Heart right ventricle (tissue), 16 donors: ENCODE data around the gene WDR18. TPM values are rescaled to one million over a fixed set of nuclear protein-coding genes. Genes with fewer than 3 reads are reported as not detected.

ENCODE experiments used
- ATAC-seq, 8 donors: fragments of 200-7000 bp; cut with Tn5 transposase; one replicate each; pipeline ENCODE4 v1.9.1; 2020; ENCODE audit warnings: mild to moderate bottlenecking in 8 of 8, moderate library complexity in 8 of 8, moderate number of reproducible peaks in 1 of 8
- DNase-seq, 2 donors: peaks; one replicate each; pipeline ENCODE4 v3.0.0-alpha.2; 2020
- H3K27ac ChIP-seq, 10 donors: fragments of 200-600 bp; sonication (generic) in 2 of 10; one replicate each; pipeline versions ENCODE4 v1.5.0 to v1.8.0; 2020 to 2022; ENCODE audit warnings: mild to moderate bottlenecking in 3 of 10
- H3K27me3 ChIP-seq, 7 donors: fragments of 200-600 bp; one replicate each; pipeline ENCODE4 v1.8.0; 2021 to 2022; ENCODE audit warnings: mild to moderate bottlenecking in 2 of 7
- H3K36me3 ChIP-seq, 9 donors: fragments of 200-600 bp; sonication (generic) in 1 of 9; one replicate each; pipeline versions ENCODE4 v1.5.0 to v1.8.0; 2020 to 2022; ENCODE audit warnings: mild to moderate bottlenecking in 2 of 9
- H3K4me1 ChIP-seq, 9 donors: fragments of 200-600 bp; sonication (generic) in 1 of 9; one replicate each; pipeline versions ENCODE4 v1.5.0 to v1.8.0; 2020 to 2022; ENCODE audit warnings: mild to moderate bottlenecking in 4 of 9
- H3K4me3 ChIP-seq, 10 donors: fragments of 200-600 bp; sonication (generic) in 2 of 10; one replicate each; pipeline versions ENCODE4 v1.5.0 to v1.8.0; 2020 to 2022; ENCODE audit warnings: mild to moderate bottlenecking in 7 of 10, moderate library complexity in 2 of 10
- H3K9me3 ChIP-seq, 11 donors: fragments of 200-600 bp in 10 of 11; sonication (generic) in 2 of 11; one replicate each; pipeline versions ENCODE4 v1.5.0 to v1.8.0; 2013 to 2022; ENCODE audit warnings: mild to moderate bottlenecking in 2 of 11, control low read depth in 1 of 11, moderate library complexity in 1 of 11
- WGBS, 2 donors: extraction: QIAGEN DNeasy Blood & Tissue Kit; methylation state at CpG; one replicate each; pipeline ENCODE4 v1.1.7; 2013; ENCODE audit warnings: inconsistent platforms in 1 of 2; 5-methylcytosine and 5-hydroxymethylcytosine counted together
- intact Hi-C, 10 donors: fragments of 100-400 bp; cut with DNase I; formaldehyde crosslinking; loops; one replicate each; pipeline versions ENCODE4 v1.11.1 to v1.14.2; 2022
- polyA plus RNA-seq, 2 donors: library from polyadenylated mRNA; stranded (reverse); fragments of 200-250 nt; gene quantifications; one replicate each; pipeline ENCODE4 v1.2.3, GENCODE V29; 2013
- total RNA-seq, 10 donors: library from RNA; stranded (reverse); fragmentation: NEBNext Ultra II Directional in 3 of 10; extraction: Animal tissue kit (Norgen Biotek cat#: 25700) in 3 of 10; gene quantifications; one replicate each; pipeline versions ENCODE4 v1.2.1 to v1.2.4, GENCODE V29; 2021 to 2023
- TF ChIP-seq, protein P1 (sequence below), 9 donors: fragments of 200-600 bp; sonication (generic) in 2 of 9; IDR thresholded peaks; one replicate each; pipeline versions ENCODE4 v1.5.0 to v1.8.0; 2021 to 2022; ENCODE audit warnings: antibody characterized with exemption in 9 of 9, mild to moderate bottlenecking in 5 of 9, moderate library complexity in 1 of 9
- donor health status: Arrhythmogenic right ventricular cardiomyopathy.
- donor health status: ischemic (EF 13 %, LVEDD 7.1; RV severe dilation, severe dysfunction).
- donor health status: healthy with polysubstance abuse.
- donor health status: DM: no; HTN: yes; CAD: no.
- donor health status: DM: no; HTN: no; CAD: no.
- donor health status: ischemic (EF 25% LVEDD 6.9; RV normal size, moderate dysfunction).
- donor health status: ischemic (EF 25% LVEDD 5.7; RV mildly dilated, moderate dysfunction).
- donor health status: healthy.
- donor health status: DM: yes; HTN: yes; CAD: no.
- donor health status: Ischemic cardiomyopathy.
- donor health status: ischemic (EF 35%, LVEDD 5.7; RV mildly dilated, moderate dysfunction).
- donor health status: nonischemic (EF 11% LVEDD 7.7; RV severe dilation, severe dysfunction).
- donor health status: DM: yes; HTN: yes; CAD: no.
- donor health status: PGD.
- donor health status: ischemic (EF 29% LVEDD 5.4; RV normal size, mild dysfunction).
- donor health status: nonischemic (EF 23%, LVEDD 6.1; RV moderate dilation, normal function).

Gene WDR18
- total and polyA plus RNA-seq, 12 donors, result 17.3 to 66.4 (median 21.0) TPM

DNA sequence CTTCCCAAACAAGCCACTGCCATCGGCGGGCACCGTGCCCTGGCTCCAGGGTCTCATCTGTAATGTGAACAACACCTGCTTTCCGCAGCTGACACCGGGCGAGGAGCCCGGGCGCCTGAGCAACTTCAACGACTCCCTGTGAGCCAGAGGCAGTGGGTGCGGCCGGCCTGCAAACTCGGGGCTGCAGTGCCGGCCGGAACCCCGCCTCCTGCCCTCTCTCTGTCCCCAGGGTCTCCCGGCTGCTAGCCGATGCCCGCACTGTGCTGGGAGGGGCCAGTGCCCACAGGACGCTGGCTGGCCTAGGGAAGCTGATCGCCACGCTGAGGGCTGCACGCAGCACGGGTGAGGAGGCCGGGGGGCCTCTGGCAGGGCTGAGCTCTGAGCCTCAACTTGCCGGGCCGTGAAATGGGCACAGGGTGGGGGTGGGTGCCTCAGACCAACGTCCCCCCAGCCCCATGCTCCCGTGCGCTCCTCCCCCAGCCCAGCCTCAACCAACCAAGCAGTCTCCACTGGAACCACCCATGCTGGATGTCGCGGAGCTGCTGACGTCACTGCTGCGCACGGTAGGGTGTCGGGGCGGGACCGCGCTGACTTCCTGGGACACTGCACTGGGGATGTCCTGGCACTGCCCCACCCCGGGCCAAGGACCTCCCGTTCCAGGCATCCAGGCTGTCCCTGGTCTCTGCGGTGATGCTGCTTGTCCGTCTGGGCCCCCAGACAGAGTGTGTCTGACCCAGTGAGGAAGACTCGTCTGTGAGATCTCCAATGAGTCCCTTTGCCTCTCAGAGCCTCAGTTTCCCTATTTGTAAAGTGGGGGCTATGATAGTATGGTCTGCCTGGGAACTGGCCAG lies 57.9 kb downstream of the WDR18 start:
- H3K9me3 ChIP-seq, result no peaks in the 10 kb centered on the region
- no peak overlapping the region for H3K27ac ChIP-seq
- TF ChIP-seq, protein P1, sequence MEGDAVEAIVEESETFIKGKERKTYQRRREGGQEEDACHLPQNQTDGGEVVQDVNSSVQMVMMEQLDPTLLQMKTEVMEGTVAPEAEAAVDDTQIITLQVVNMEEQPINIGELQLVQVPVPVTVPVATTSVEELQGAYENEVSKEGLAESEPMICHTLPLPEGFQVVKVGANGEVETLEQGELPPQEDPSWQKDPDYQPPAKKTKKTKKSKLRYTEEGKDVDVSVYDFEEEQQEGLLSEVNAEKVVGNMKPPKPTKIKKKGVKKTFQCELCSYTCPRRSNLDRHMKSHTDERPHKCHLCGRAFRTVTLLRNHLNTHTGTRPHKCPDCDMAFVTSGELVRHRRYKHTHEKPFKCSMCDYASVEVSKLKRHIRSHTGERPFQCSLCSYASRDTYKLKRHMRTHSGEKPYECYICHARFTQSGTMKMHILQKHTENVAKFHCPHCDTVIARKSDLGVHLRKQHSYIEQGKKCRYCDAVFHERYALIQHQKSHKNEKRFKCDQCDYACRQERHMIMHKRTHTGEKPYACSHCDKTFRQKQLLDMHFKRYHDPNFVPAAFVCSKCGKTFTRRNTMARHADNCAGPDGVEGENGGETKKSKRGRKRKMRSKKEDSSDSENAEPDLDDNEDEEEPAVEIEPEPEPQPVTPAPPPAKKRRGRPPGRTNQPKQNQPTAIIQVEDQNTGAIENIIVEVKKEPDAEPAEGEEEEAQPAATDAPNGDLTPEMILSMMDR (IDR thresholded peaks at IDR 0.05), result no peak
- no peak for DNase-seq
- no peak for ATAC-seq
- H3K36me3 ChIP-seq, result peaks cover 0 to 20% (median 0%) of the 10 kb centered on the region in 9 donors
- H3K27me3 ChIP-seq, result no peaks in the 10 kb centered on the region
- intact Hi-C loops, result loop anchor here in 6 of 10 donors (2.0 to 10.0 kb wide), 5 partner anchors 40 to 55 kb away; partner anchors contain the start of gene POLR2E (in 5 of the 6)
- WGBS, 2 donors, result 65 to 73% methylated on average over 42 to 43 of the region's 43 CpGs
- H3K4me1 ChIP-seq, result peaks cover 5 to 50% (median 29%) of the 10 kb centered on the region in 9 donors
- H3K4me3 ChIP-seq, result peak overlapping the region in 3 of 10 donors; percentile 59 to 73 (median 65)

DNA sequence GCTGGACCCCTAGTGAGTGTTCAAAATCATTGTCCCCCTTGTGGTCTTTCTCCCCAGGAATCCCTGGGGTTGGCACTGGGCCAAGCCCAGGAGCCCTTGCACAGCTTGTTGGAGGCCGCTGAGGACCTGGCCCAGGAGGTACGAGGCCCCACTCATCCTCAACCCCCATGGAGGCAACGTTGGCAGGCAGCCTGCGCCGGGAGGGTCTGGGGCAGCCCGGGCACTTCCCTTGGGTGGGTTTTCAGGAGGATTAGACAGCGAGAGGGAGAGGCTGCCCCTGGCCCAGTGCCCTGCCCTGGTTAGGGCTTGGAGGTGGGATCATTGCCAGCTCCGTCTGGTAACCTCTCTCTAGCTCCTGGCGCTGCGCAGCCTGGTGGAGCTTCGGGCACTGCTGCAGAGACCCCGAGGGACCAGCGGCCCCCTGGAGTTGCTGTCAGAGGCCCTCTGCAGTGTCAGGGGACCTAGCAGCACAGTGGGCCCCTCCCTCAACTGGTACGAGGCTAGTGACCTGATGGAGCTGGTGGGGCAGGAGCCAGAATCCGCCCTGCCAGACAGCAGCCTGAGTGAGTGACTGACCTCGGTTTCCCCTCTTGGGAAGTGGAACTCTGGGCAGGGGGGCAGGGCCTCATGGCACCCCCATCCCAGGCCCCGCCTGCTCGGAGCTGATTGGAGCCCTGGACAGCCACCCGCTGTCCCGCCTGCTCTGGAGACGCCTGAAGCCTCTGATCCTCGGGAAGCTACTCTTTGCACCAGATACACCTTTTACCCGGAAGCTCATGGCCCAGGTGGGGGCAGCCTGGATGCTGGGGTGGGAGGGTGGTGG lies 58.8 kb downstream of the WDR18 start:
- WGBS, 2 donors, result 58 to 66% methylated on average over 23 of the region's 23 CpGs
- no peaks in the 10 kb centered on the region for H3K9me3 ChIP-seq
- intact Hi-C loops, result loop anchor here in 5 of 10 donors (5.0 to 10.0 kb wide), 4 partner anchors 39 to 54 kb away; partner anchors contain the start of gene POLR2E (in 4 of the 5)
- TF ChIP-seq, protein P1 (IDR thresholded peaks at IDR 0.05), result no peak
- no peak overlapping the region for H3K27ac ChIP-seq
- no peaks in the 10 kb centered on the region for H3K27me3 ChIP-seq
- no peak for ATAC-seq
- H3K4me1 ChIP-seq, result peaks cover 5 to 42% (median 29%) of the 10 kb centered on the region in 9 donors
- no peak overlapping the region for H3K4me3 ChIP-seq
- DNase-seq, result no peak
- peaks cover 0 to 15% (median 0%) of the 10 kb centered on the region in 9 donors for H3K36me3 ChIP-seq

Other genes starting within 250 kb of the WDR18 start
- gene MISP, start 233.2 kb upstream of the WDR18 start, total RNA-seq, result not detected
- under 1 TPM in 1 of 2 donors, not detected in 1; 0.01 TPM for gene MISP, start 233.2 kb upstream of the WDR18 start, polyA plus RNA-seq
- 100 to 1,000 TPM in 1 of 10 donors, 10 to 100 TPM in 9; 46.2 to 106 (median 56.8) TPM for gene PTBP1, start 186.9 kb upstream of the WDR18 start, total RNA-seq
- gene PTBP1, start 186.9 kb upstream of the WDR18 start, polyA plus RNA-seq, result 10 to 100 TPM; 48.2 to 74.3 TPM
- not detected for gene PLPPR3, start 162.4 kb upstream of the WDR18 start, total RNA-seq
- gene PLPPR3, start 162.4 kb upstream of the WDR18 start, polyA plus RNA-seq, result not detected
- 1 to 10 TPM in 1 of 10 donors, not detected in 9; 1.7 TPM for gene AZU1, start 156.5 kb upstream of the WDR18 start, total RNA-seq
- under 1 TPM in 1 of 2 donors, not detected in 1; 0.06 TPM for gene AZU1, start 156.5 kb upstream of the WDR18 start, polyA plus RNA-seq
- gene PRTN3, start 143.3 kb upstream of the WDR18 start, total RNA-seq, result not detected
- gene PRTN3, start 143.3 kb upstream of the WDR18 start, polyA plus RNA-seq, result under 1 TPM in 1 of 2 donors, not detected in 1; 0.12 TPM
- gene ELANE, start 132.0 kb upstream of the WDR18 start, total RNA-seq, result 1 to 10 TPM in 3 of 10 donors, under 1 TPM in 4, not detected in 3; 0.26 to 2.8 (median 0.76) TPM
- 1 to 10 TPM; 3.0 to 5.4 TPM for gene ELANE, start 132.0 kb upstream of the WDR18 start, polyA plus RNA-seq
- gene CFD, start 124.7 kb upstream of the WDR18 start, total RNA-seq, result 100 to 1,000 TPM in 4 of 10 donors, 10 to 100 TPM in 6; 21.1 to 326 (median 72.5) TPM
- 100 to 1,000 TPM; 567 to 583 TPM for gene CFD, start 124.7 kb upstream of the WDR18 start, polyA plus RNA-seq
- 10 to 100 TPM; 17.6 to 37.4 (median 26.2) TPM for gene MED16, start 91.2 kb upstream of the WDR18 start, total RNA-seq
- gene MED16, start 91.2 kb upstream of the WDR18 start, polyA plus RNA-seq, result 10 to 100 TPM; 31.0 to 42.9 TPM
- gene RNU6-9, start 90.9 kb upstream of the WDR18 start, total RNA-seq, result not detected
- gene RNU6-9, start 90.9 kb upstream of the WDR18 start, polyA plus RNA-seq, result not detected
- 10 to 100 TPM; 16.3 to 30.6 (median 19.9) TPM for gene R3HDM4, start 71.1 kb upstream of the WDR18 start, total RNA-seq
- gene R3HDM4, start 71.1 kb upstream of the WDR18 start, polyA plus RNA-seq, result 10 to 100 TPM; 34.5 to 49.8 TPM
- not detected for gene KISS1R, start 67.0 kb upstream of the WDR18 start, total RNA-seq
- not detected for gene KISS1R, start 67.0 kb upstream of the WDR18 start, polyA plus RNA-seq
- gene ARID3A, start 58.3 kb upstream of the WDR18 start, total RNA-seq, result 10 to 100 TPM in 1 of 10 donors, 1 to 10 TPM in 9; 3.0 to 11.7 (median 5.3) TPM
- gene ARID3A, start 58.3 kb upstream of the WDR18 start, polyA plus RNA-seq, result 1 to 10 TPM; 3.7 to 4.2 TPM
- gene GRIN3B, start 16.1 kb downstream of the WDR18 start, total RNA-seq, result under 1 TPM in 3 of 10 donors, not detected in 7; 0.08 to 0.10 (median 0.09) TPM
- under 1 TPM in 1 of 2 donors, not detected in 1; 0.01 TPM for gene GRIN3B, start 16.1 kb downstream of the WDR18 start, polyA plus RNA-seq
- gene TMEM259, start 36.8 kb downstream of the WDR18 start, total RNA-seq, result 100 to 1,000 TPM in 8 of 10 donors, 10 to 100 TPM in 2; 94.3 to 141 (median 111) TPM
- 100 to 1,000 TPM; 144 to 289 TPM for gene TMEM259, start 36.8 kb downstream of the WDR18 start, polyA plus RNA-seq
- gene RNU6-2, start 37.2 kb downstream of the WDR18 start, total RNA-seq, result not detected
- not detected for gene RNU6-2, start 37.2 kb downstream of the WDR18 start, polyA plus RNA-seq
- 100 to 1,000 TPM in 2 of 10 donors, 10 to 100 TPM in 8; 33.0 to 117 (median 63.5) TPM for gene CNN2, start 42.3 kb downstream of the WDR18 start, total RNA-seq
- 10 to 100 TPM; 49.0 to 61.2 TPM for gene CNN2, start 42.3 kb downstream of the WDR18 start, polyA plus RNA-seq
- gene ABCA7, start 55.8 kb downstream of the WDR18 start, total RNA-seq, result 10 to 100 TPM in 1 of 10 donors, 1 to 10 TPM in 9; 4.3 to 18.1 (median 5.6) TPM
- 10 to 100 TPM in 1 of 2 donors, 1 to 10 TPM in 1; 2.7 to 23.4 TPM for gene ABCA7, start 55.8 kb downstream of the WDR18 start, polyA plus RNA-seq
- 10 to 100 TPM in 1 of 10 donors, 1 to 10 TPM in 9; 1.9 to 27.4 (median 4.1) TPM for gene ARHGAP45, start 82.8 kb downstream of the WDR18 start, total RNA-seq
- gene ARHGAP45, start 82.8 kb downstream of the WDR18 start, polyA plus RNA-seq, result 1 to 10 TPM; 4.4 to 8.6 TPM
- gene POLR2E, start 111.0 kb downstream of the WDR18 start, total RNA-seq, result 100 to 1,000 TPM; 111 to 215 (median 134) TPM
- 100 to 1,000 TPM; 116 to 212 TPM for gene POLR2E, start 111.0 kb downstream of the WDR18 start, polyA plus RNA-seq
- 100 to 1,000 TPM; 244 to 405 (median 299) TPM for gene GPX4, start 119.6 kb downstream of the WDR18 start, total RNA-seq
- gene GPX4, start 119.6 kb downstream of the WDR18 start, polyA plus RNA-seq, result 100 to 1,000 TPM; 461 to 487 TPM
- 10 to 100 TPM; 12.6 to 61.3 (median 16.1) TPM for gene SBNO2, start 189.9 kb downstream of the WDR18 start, total RNA-seq
- gene SBNO2, start 189.9 kb downstream of the WDR18 start, polyA plus RNA-seq, result 10 to 100 TPM; 12.6 to 18.7 TPM
- gene STK11, start 221.4 kb downstream of the WDR18 start, total RNA-seq, result 10 to 100 TPM; 43.7 to 71.6 (median 46.6) TPM
- gene STK11, start 221.4 kb downstream of the WDR18 start, polyA plus RNA-seq, result 10 to 100 TPM; 41.1 to 70.4 TPM